Mucosa of descending colon (tissue), 3 donors: ENCODE data around the gene SLC2A13. TPM values are rescaled to one million over a fixed set of nuclear protein-coding genes. Genes with fewer than 3 reads are reported as not detected.

Experiments used
- ATAC-seq: fragments of 200-7000 bp; cut with Tn5 transposase; one replicate; pipeline ENCODE4 v1.9.1; 2020; ENCODE audit warnings: mild to moderate bottlenecking, moderate library complexity
- DNase-seq, 3 donors: peaks; one replicate each; pipeline ENCODE4 v3.0.0-alpha.2; 2020
- H3K36me3 ChIP-seq: fragments of 200-600 bp; one replicate; pipeline ENCODE4 v1.8.0; 2021; ENCODE audit warnings: low read depth, mild to moderate bottlenecking
- H3K4me1 ChIP-seq: fragments of 200-600 bp; one replicate; pipeline ENCODE4 v1.8.0; 2021; ENCODE audit warnings: low read depth, mild to moderate bottlenecking
- H3K4me3 ChIP-seq: fragments of 200-600 bp; one replicate; pipeline ENCODE4 v1.8.0; 2021; ENCODE audit warnings: mild to moderate bottlenecking
- H3K9me3 ChIP-seq: fragments of 200-600 bp; one replicate; pipeline ENCODE4 v1.8.0; 2021; ENCODE audit warnings: mild to moderate bottlenecking
- CTCF ChIP-seq: fragments of 200-600 bp; IDR thresholded peaks from one replicate; pipeline ENCODE4 v1.8.0; 2022; ENCODE audit warnings: antibody characterized with exemption, mild to moderate bottlenecking
- intact Hi-C, 2 donors: fragments of 100-400 bp; cut with DNase I in 1 of 2; cut with micrococcal nuclease in 1 of 2; formaldehyde crosslinking; loops; one replicate each; pipeline versions ENCODE4 v1.11.0 to v1.11.1; 2022; cut with DNase I, micrococcal nuclease
- total RNA-seq, 3 donors: library from RNA; stranded (reverse); fragmentation: NEBNext Ultra II Directional in 2 of 3; extraction: Animal tissue kit (Norgen Biotek cat#: 25700) in 2 of 3; gene quantifications; one replicate each; pipeline versions ENCODE4 v1.2.1 to v1.2.4, GENCODE V29; 2021 to 2023
- donor health status: DM: no; HTN: no; CAD: no; lungs with moderate emphysema.
- donor health status: DM: no; HTN: no; CAD: no.
- donor health status: DM: no; HTN: yes; CAD: no.

SLC2A13 gene
- total RNA-seq, 3 donors from 2014 or later = 25.0 to 41.8 (median 34.1) TPM

DNA sequence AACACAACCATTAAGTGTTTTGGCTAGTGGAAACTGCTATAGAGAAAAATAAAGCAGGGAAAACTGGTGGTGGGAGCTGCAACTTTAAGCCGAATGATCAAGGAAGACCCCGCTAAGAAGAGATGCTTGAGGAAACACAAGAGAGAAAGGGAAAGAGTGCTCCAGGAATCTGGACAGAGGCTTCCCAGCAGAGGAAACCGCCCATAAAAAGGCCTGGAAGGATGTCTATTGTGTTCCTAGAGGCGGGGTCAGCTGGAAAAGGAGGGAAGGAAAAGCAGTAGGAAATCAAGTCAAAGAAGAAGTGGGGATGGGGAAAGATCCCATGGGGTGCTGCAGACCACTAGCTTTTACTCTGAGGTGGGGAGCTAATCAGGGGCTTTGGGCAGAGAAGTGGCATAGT, 12.4 kb downstream of the SLC2A13 start:
- ATAC-seq (no peak), DNase-seq (no peak)
- no peak for TF ChIP-seq CTCF
- H3K4me1 ChIP-seq = no peaks in the 10 kb centered on the region
- H3K4me3 ChIP-seq = no peak overlapping the region
- intact Hi-C loops = no loop called here
- no peaks in the 10 kb centered on the region for H3K36me3 ChIP-seq
- no peaks in the 10 kb centered on the region for H3K9me3 ChIP-seq

DNA sequence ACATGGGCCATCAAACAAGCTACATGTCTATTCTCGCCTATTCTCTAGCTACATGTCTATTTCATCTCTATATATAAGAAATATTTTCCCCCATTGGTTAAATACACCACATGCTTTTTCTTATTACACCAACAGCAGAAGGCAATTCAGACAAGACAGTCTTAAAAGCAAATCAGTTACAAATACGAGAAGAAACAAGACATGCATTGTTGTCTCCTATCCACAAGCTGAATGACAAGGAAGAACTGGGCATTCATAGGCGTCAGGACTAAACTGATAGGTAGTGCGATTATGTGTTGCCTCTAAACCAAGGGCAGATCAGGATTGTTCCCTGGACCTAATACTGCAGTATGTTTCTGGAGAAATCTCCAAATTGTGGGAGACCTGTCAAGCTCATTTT, 19.4 kb downstream of the SLC2A13 start:
- no peaks in the 10 kb centered on the region for H3K36me3 ChIP-seq
- DNase-seq (no peak), ATAC-seq (no peak)
- TF ChIP-seq CTCF = no peak
- intact Hi-C loops = no loop called here
- no peaks in the 10 kb centered on the region for H3K9me3 ChIP-seq
- no peaks in the 10 kb centered on the region for H3K4me1 ChIP-seq
- no peak overlapping the region for H3K4me3 ChIP-seq

DNA sequence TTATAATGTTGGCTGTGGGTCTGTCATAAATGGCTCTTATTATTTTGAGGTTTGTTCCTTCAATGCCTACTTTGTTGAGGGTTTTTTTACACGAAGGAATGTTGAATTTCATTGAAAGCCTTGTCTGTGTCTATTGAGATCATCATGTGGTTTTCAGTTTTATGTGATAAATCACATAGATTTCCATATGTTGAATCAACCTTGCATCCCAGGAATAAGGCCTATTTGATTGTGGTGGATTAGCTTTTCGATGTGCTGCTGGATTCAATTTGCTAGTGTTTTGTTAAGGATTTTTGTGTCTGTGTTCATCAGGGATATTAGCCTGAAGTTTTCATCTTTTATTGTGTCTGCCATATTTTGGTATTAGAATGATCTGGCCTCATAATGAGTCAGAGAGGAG, 27.6 kb downstream of the SLC2A13 start:
- Histone ChIP-seq H3K9me3 (no peaks in the 10 kb centered on the region), H3K4me1 (no peaks in the 10 kb centered on the region), H3K36me3 (no peaks in the 10 kb centered on the region), H3K4me3 (no peak overlapping the region)
- intact Hi-C loops = no loop called here
- ATAC-seq = no peak
- no peak for DNase-seq
- TF ChIP-seq CTCF = no peak

DNA sequence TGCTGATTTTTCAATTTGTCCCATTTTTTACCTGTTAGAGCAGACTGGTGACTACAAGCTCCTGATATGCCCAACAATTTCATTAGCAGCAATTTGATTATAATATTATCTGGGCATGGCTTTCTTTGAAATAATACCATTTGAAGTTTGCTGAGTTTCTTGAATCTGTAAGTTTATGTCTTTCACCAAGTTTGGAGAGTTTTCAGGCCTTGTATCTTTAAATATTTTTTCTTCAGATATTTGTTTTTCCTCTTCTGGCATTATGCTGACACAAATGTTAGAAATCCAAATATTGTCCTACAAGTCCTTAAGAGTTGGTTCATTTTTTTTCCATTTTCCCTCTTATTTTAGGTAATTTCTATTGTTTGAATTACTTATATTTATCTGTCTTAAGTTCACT, 30.4 kb downstream of the SLC2A13 start:
- DNase-seq = no peak
- intact Hi-C loops = no loop called here
- no peak for ATAC-seq

DNA sequence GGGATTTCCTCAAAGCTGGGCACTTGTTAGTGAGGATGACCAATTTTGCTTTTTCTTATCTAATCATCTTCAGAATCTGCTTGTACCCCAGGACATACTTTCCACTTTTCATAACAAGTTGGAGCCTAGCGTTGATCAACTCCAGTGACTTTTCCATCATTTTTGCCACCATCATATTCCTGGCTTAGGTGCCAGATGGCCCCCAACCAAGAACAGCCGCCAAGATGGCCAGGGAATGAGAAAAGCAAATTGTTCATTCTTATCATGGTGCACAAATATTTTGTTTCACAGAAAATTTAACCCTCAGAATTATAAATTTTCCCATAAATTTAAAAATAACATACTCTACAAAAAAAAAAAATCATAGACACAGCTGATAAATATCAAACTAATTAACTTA, 37.5 kb downstream of the SLC2A13 start:
- no peak overlapping the region for H3K4me3 ChIP-seq
- H3K4me1 ChIP-seq = no peaks in the 10 kb centered on the region
- intact Hi-C loops = no loop called here
- H3K9me3 ChIP-seq = no peaks in the 10 kb centered on the region
- H3K36me3 ChIP-seq = no peaks in the 10 kb centered on the region
- TF ChIP-seq CTCF = no peak
- no peak for DNase-seq
- no peak for ATAC-seq

More for the DNA sequence above, 30.4 kb downstream of the SLC2A13 start:
- Histone ChIP-seq H3K4me1 (no peaks in the 10 kb centered on the region), H3K4me3 (no peak overlapping the region), H3K36me3 (no peaks in the 10 kb centered on the region), H3K9me3 (no peaks in the 10 kb centered on the region)
- TF ChIP-seq CTCF = no peak

DNA sequence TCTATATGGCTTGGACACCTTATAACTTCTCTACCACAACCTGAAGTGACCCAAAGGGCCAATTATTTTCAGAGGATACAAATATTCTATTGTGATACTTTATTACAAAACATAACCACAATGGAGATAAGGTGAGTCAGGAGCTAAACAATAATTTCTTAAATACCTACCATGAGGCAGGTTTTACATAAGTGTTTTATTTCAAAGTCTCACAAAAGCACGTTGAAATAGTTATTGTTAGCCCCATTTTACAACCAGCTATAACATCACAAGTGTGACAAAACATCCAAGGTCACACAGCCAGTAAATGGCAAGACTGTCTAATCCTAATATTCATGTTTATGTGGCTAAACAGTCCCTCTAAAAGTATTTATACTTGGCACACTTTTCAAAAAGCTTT, 40.2 kb downstream of the SLC2A13 start:
- intact Hi-C loops = no loop called here
- ATAC-seq (no peak), DNase-seq (no peak)
- Histone ChIP-seq H3K36me3 (no peaks in the 10 kb centered on the region), H3K4me3 (no peak overlapping the region), H3K4me1 (no peaks in the 10 kb centered on the region), H3K9me3 (no peaks in the 10 kb centered on the region)
- no peak for TF ChIP-seq CTCF
